Activated T-cell treated with anti-CD3 and anti-CD28 coated beads, Interleukin-2, amount 50 U/mL, for 1 hour (primary cell): ENCODE data around the gene SUPT3H.
"Not testable (repeated sequence)": the region's sequence is repeated elsewhere in the genome, so short reads cannot be mapped to it uniquely, and the experiment has no call there.

ENCODE experiments used
- DNase-seq: peaks from one replicate; pipeline ENCODE4 v3.0.0-alpha.2; 2020

SUPT3H gene

DNA sequence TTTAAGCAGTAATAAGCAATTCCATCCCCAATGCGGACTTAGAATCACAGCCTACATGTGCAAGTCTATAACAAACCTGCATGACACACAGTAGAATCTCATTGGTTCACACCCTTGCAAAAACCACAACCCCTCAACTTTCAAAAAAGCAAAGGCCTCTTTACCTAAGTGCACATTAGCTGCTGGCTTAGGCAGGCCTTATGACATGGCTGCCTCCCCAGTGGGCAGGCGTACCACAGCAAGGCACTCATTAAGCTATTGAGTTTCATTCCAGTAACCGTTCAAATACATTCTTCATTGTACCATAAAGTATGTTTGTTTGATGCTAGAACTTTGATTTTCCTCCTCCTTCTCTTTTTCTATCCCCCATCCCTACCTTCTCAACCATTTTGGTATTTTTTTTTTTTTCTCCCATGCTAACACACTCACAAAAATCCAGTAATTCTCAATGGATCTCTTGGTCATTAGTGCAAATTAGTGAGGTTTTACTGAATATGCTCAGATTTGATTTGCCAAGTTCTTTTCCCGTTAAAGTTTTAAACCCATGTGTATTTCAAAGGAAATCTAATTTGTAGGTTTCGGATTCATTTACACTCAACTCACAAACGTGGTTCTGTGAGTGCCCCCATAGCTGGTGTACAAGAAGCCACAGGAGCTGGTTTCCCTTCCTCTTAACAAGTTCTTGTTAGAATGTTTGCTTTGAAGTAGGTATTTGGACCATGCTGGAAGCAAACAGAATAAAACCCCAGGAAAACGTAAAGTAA, 510.0 kb downstream of the SUPT3H start:
- no peak for DNase-seq

DNA sequence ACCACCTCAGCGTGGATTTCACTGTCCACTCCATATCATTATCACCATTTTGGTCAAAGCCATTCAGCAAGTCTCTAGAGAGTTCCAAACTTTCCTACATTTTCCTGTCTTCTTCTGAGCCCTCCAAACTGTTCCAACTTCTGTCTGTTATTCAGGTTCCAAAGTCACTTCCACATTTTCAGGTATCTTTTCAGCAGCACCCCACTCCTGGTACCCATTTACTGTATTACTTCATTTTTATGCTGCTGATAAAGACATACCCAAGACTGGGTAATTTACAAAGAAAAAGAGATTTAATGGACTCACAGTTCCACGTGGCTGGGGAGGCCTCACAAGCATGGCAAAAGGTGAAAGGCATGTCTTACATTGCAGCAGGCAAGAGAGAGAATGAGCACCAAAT, 512.5 kb downstream of the SUPT3H start:
- DNase-seq: not testable (repeated sequence)

DNA sequence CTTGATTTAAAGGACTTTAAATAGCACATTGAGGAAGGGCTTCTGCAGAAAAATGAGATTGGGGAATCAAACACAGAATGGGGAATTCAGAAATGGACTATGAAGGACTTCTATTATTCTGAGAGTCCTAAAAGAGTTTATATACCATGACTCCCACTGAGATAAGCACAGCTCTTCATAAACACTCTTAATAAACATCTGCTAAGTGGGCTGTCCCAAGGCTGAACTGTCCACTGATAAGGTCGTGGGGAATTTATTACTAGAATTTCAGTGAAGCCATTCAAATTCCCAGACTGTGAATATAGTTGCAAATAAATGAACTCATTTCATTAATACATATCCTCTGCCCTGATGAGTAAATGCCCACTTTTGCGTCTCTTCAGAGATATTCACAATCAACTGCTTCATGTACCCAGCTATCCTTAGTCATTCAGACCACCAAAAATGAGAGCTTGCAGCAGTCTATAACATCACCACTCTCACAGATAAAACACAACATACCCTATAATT, 517.8 kb downstream of the SUPT3H start:
- no peak for DNase-seq

DNA sequence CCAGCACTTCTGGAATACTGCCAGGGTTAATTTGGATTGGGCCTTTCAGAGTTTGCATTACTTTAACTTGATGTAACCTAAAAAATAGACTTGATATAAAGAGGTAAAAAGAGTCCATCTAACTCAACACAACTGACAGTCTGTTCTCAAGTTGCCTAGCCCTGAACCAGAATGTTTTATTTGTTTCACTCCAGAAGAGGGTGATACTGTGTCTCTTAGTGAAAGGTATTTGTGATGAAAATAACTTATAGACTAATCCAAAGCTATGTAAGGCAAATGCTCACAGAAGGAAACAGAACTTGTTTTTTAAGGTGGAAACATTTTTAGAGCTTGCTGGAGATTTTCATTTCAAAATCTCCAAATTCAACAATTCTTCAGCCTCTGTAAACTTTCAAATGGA, 518.7 kb downstream of the SUPT3H start:
- no peak for DNase-seq

DNA sequence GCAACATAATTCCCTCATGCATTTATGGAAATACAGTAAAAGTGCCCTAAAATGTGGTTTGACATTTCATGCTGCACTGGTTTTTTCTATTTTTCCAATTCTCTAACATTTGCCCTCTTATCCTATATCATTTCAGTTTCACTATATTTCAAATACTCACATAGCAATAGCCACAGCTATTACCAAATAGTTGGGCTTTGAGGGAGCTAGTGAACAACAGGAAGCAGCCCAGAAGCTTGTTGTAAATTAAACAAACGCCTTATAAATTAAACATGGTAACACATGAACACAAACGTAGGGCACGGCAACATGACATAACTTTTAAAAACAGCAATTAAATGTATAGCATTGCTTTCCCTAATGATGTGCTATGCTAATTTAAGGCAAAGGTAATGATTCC, 521.3 kb downstream of the SUPT3H start:
- DNase-seq: no peak

DNA sequence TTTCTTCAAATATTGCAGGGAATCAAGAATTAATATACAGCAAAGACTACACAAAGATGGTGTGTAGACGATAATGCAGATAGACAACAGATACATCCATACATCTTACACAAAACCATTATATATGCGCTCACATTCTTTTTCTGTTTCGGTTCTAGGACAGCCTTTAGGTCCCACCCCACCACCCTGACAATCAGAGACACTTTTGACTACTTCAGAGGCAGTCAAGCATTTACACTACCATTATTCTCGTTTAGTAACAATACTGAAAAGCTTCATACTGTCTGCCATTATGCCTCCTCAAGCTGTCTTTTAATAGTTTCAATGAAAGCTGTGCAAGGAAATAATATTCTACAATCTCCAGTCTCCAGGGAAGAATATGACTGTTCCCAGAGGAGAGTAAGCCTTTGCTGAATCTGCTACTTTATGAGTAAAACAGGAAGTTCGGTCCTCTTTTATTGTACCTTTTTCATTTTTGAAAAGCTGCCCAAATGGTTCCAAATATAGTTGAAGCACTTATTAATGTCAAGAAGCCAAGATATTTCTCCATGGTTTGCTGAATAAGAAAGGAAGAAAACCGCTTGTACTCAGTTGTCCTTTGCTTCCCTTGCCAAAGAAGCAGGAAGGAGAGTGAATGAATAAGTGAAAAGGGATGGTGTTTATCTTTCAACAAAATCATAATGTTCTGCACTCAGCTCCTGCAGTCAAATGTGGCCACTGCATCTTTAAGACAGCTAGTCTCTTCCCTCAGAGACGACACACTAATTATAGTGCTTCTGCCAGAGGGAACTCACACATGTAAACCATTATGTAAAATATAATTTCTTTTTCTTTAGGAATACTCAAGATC, 521.9 kb downstream of the SUPT3H start:
- DNase-seq: no peak

DNA sequence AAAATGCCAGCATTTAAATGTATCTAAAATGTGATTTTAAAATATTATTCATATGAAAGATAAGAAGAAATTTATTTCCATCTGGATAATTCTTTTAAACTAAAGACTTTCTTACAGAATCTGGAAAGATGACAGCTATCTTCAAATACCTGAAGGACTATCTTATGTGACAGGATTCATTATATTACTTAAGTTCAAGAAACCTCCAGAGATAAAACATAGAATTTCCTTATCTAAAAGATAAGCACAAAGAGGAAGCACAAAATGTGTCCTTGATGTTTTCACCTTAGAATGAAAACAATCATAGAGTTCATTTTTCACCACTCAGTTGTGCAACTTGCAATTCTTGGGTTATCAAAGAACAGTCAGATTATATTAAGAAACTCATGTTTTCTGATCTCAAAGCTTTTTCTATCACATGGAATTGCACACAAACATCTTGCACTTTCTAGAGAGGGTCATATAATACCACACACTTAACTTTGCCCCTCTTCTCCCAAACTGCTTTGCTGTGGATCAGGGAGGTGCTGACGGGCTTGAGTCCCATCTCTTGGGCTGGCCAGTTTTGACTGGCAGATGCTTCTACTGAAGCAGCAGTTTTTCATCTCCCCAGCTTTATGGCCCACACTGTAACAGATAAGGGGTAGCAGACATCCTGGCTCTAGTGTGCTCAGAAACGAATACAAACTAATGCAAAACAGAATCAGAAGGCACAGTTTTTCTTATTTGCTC, 522.9 kb downstream of the SUPT3H start:
- no peak for DNase-seq

DNA sequence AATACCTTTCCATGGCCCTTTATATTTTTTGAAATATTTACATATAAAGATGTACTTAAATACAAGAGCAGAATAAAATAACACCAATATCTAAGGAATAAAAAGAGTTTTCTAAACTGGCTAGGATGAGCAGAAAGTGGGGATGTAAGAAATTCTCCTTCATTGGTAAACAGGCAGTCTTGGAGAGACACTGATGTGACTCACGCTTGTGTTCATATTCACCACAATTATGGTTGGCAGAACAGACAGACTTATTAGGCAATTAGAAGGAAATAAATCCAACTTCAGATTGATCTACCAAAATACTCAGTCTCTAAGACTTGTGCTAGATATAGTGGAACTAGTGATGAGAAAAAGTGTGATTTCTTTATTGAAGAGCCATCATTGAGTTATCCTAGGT, 526.6 kb downstream of the SUPT3H start:
- DNase-seq: no peak

DNA sequence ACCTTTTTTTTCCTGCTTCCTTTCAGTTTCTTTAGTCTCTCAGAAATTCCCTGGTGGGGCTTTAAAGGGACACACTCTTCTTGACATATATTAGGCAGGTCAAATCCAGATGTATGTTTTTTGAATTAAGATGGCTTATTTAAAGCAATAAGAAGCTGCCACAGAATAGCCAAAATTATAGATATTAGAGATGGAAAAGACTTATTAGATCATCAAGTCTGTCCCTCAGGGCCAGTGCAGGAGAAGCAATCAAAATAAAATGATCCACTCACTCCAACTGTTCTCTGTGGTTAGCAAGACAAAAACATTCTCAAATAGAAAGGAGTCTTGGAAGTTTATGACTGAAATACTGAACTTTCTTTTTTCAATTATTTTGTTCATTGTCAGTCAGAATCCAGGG, 527.4 kb downstream of the SUPT3H start:
- no peak for DNase-seq

DNA sequence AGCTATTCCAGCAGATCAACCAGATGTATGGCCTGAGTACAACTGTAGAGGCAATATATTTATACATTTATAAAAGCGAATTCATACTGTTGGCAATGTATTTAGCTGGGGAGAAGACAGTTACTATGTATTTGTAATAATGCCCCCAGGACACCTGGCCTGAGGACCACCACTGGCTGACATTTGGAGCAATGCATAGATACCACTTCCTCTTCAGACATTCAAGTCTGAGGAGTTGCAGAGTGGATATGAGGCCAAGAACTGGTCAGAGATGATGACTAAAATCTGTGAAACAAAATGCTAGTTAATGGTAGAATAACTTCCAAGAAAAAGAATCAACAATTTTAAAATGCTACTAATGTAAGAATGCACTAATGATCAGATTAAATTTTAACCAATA, 527.9 kb downstream of the SUPT3H start:
- DNase-seq: no peak

DNA sequence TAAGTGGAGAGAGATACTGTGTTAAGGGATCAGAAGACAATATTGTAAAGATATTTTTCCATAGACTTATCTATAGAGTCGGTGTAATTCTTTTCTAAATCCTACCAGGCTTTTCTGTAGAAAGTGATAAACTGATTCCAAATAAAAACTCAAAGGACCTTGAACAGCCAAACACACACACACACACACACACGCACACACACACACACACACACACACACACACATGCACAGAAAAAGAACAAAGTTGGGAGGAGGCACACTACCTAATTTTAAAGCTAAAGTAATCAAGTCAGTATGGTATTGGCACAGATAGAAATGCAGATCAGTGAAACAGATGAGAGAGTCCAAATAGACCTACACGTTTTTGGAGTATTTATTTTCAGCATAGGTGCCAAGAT, 534.0 kb downstream of the SUPT3H start:
- no peak for DNase-seq

DNA sequence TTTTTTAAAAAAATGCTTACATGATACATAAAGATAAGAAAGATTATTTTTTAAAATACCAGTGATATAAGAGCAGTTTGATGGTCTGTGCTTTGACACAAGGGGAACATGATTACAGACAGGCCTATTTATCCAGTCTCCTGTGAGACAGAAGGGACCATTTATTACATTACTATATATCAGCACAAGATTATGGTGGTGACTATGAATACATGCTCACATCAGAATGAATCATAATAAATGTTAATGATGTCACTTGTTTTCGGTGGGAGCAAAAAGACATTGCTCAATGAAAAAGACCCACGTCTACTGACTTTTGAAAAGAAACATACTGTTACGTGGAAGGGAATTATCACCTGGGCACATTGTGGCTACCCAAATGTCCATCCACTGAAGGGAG, 535.1 kb downstream of the SUPT3H start:
- no peak for DNase-seq

DNA sequence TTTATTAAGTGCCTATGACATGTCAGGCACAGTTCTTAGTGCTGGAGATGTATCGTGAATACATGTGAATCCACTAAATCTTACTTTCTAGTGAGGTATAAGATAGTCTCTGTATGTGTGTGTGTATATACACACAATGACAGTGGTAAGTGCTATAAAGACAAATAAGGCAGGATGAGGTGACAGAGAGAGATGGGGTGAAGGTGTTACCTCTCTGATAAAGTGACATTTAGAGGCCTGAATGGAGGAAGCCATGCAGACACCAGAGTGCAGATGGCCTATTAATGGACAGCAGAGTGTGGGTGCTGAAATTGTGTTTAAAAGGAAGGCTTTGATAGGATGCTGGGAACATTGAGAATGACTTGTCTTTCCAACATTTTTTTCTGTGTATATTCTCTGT, 535.9 kb downstream of the SUPT3H start:
- DNase-seq: no peak

DNA sequence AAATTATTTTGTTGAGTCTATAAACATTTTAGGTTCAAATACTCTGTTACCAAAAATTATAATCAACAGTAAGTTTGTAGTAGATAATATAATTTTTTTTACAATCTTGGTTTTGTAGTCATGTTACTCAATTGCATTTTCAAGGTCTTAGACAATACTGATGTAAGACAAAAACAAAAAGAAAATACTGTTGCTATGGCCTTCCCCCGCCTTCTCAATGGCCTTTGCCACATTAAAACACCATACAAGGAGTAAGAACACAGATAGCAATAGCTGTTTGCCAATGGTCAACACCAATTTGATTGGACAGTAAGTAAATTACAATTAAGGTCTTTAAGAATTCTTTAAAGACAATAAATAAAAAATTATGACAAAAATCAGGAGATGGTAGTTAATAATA, 540.0 kb downstream of the SUPT3H start:
- no peak for DNase-seq

DNA sequence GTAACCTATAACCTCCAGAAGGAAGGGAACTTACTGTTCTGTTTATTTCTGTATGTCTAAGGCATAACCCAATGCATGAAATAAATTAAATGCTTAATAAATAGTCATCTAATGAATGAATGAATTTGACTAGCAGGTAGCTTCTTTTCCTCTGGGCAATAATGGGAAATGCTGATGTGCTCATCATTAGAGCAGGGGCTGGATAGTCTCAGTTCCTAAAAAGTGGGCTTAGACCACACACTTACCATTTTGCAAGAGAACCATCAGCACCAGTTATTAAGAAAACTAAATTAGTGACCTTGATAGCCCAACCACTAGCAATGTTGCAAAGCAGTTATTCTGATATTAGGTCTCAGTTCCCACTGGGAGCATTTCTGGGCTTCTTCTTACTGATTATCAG, 540.5 kb downstream of the SUPT3H start:
- no peak for DNase-seq

DNA sequence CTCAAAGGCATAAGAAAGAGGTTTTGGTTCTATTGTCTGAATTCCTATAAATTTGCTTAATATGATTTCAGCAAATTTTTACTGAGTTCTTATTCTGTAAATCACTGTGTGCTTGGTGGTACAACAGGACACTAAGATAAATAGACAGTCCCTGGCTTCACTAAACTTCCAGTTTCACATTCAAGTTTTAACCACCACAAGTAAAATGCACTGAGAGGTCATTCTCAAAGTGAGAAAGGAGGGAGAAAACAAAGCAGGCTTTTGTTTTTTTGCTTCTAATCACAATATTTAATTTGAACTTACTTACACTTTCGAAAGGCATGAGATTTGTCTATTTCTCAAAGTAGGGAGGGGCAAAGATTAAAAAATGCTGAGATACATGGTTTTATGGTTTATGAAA, 544.5 kb downstream of the SUPT3H start:
- no peak for DNase-seq

DNA sequence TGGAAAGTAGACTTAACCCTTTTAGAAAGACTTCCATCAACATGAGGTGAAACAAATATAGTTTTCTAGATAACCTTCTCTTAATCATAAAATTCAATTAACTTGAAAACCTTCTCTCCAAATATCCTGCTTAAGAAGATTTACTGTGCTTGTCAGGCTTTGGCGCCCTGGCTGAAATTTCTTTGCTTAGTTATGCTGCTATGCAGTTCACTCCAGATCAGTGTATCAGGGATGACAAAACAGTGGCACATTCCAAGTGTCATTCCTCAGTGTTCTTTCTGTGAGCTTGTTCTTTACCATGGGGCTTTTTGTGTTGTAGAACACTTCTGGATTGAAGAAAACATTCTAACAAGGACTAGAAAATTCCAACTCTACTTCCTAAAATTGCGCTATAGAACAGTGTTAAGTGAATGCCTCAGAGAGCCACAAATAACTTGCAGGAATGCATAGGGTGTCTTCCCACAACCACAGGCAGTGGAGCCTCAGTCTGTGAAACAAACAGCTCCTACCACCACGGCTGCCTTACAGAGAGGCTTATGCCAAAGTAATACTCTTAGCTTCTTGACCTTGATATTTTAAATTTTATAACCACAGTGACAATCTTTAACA, 546.6 kb downstream of the SUPT3H start:
- DNase-seq: no peak

DNA sequence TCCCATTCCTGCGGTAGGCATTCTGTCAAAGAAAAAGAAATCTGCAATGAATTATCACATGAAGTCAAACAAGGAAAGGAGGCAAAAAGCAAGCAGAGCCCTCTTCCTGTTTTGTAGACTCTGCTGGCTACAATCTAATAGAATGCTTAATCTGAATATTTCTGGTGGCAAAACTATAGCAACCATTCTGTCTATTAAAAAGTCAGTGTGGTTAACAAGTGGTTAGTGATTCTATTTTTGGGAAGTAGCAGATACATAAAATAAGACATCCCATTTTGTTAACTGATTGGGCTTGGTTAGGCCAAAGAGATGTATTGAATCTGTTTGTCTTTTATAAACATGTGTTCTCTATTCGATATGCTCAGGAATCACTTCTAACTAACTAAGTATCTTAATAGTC, 547.9 kb downstream of the SUPT3H start:
- no peak for DNase-seq

DNA sequence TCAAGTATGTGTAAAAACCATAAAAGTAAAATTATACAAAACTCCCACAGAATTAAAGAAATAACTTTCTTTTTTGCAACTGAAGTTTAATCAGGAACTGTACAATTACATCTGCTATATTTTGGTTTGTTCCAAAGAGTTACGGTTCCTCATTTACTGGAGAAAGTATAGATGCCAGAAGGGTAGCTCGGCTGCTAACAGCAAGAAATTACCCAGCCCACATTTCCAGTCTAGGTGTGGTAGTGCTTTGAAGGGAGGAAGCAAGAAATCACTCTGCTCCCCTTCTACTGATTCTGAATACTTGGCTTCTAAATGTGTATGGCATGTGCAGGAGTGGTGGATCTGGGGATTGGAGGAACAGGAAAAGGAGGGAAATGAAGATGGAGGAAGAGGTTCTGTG, 549.0 kb downstream of the SUPT3H start:
- DNase-seq: no peak

DNA sequence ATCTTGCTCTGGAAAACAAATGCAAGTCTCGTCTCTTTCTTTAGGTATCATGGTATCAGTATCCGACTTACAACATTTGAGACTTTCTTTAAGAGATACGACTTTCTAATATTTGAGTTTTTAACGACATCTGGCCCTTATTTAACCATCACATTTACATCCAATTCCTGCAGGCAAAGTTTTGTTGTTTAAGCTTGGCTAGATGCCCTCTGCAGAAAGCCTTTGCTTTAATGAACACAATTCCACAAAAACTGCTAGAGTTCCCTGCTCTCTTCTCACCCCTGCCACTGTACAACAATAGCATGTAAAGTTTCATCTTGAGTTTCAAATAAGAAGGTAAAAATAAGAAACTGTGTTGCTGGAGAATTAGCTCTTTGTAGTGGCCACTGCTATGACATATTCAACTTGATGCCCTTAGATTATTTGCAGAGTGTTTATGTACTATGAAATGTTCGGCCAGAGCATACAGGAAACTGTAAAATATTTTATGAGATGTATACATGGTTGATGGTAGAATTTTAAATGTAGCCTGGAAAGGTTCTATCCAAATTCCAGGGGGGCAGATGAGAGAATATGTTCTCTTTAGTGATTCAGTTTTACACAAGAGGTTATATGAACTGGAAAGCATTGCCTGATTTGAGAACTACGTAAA, 551.6 kb downstream of the SUPT3H start:
- DNase-seq: no peak

DNA sequence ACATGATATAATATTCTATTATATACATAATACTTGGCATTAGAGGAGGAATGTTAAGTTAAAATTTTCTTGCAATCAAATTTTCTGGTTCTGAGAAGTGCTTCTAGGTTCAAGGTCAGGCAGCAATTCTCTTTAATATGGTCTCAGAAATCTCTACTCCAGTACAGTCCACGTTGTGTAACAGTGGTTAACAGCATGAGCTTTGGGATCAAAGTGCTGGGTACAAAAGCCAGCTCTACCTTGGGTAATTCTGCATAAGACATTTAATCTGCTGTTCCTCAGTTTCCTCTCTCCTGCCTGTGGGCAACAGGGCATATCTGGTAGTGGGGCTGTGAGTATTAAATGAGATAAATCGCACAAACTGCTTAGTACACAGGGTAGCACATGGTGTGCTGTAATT, 552.5 kb downstream of the SUPT3H start:
- no peak for DNase-seq

DNA sequence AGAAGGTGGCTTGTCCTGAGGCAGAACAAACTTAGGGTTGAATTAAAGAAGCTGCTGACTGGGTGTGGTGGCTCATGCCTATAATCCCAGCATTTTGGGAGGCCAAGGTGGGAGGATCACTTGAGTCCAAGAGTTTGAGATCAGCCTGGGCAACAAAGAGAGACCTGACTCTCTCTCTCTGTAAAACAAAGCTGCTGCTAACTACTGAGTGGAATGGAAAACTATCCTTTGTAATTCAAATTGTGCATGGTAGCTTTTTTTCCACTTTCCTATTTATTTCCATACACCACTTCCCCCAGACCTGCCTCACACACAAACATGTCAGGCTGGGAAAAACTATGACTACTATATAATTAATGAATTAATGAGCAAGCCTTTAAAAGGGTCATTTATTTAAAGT, 553.2 kb downstream of the SUPT3H start:
- no peak for DNase-seq

DNA sequence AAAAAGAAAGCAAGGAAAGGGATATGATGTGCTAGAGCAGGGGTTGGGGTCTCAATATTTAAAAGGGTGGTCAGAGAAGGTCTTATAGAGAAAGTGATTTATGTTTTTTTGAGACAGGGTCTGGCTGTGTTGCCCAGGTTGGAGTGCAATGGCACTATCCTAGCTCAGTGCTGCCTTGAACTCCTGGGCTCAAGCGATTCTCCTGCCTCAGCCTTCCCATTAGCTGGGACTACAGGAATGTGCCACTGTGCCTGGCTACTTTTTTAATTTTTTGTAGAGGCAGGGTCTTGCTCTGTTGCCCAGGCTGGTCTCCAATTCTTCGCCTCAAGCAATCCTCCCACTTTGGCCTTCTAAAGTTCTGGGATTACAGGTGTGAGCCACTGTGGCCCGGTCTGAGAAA, 557.0 kb downstream of the SUPT3H start:
- DNase-seq: no peak
